Measurements from ENCODE around the gene NTRK3. TPM values are rescaled to one million over a fixed set of nuclear protein-coding genes. Genes with fewer than 3 reads are reported as not detected.

The NTRK3 gene
- total and polyA plus RNA-seq, 8 donors, result 0.13 to 1.1 (median 0.60) TPM

DNA sequence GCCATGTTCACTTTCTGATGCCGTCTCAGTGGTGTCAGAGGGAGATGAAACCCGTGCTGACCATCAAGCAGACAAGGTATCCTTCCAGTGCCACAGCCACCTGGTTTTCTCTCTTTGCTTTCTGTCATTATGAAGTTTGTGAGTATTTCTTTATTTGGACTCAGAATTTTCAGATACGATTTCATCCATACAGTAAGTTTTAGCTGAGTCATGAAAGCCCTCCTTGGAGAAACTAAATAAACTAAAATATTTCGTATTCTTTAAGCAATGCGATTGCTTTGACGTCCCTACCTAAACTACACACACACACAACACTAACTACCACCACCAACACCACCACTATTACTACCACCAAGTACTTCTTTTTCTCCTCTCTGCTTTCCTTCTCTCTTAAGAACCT lies 350.1 kb downstream of the NTRK3 start:
- no peak for ATAC-seq
- Histone ChIP-seq H3K9me3 (no peaks in the 10 kb centered on the region), H3K27me3 (no peaks in the 10 kb centered on the region), H3K4me3 (no peak overlapping the region), H3K27ac (no peak overlapping the region), H3K4me1 (no peaks in the 10 kb centered on the region), H3K36me3 (no peaks in the 10 kb centered on the region)
- TF ChIP-seq, protein P1, sequence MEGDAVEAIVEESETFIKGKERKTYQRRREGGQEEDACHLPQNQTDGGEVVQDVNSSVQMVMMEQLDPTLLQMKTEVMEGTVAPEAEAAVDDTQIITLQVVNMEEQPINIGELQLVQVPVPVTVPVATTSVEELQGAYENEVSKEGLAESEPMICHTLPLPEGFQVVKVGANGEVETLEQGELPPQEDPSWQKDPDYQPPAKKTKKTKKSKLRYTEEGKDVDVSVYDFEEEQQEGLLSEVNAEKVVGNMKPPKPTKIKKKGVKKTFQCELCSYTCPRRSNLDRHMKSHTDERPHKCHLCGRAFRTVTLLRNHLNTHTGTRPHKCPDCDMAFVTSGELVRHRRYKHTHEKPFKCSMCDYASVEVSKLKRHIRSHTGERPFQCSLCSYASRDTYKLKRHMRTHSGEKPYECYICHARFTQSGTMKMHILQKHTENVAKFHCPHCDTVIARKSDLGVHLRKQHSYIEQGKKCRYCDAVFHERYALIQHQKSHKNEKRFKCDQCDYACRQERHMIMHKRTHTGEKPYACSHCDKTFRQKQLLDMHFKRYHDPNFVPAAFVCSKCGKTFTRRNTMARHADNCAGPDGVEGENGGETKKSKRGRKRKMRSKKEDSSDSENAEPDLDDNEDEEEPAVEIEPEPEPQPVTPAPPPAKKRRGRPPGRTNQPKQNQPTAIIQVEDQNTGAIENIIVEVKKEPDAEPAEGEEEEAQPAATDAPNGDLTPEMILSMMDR (IDR thresholded peaks at IDR 0.05), result no peak
- intact Hi-C loops (cut with DNase I), result no loop called here
- 44 to 58% methylated on average over 6 of the region's 6 CpGs for WGBS, 2 donors
- DNase-seq, result no peak
- no peak for FAIRE-seq

DNA sequence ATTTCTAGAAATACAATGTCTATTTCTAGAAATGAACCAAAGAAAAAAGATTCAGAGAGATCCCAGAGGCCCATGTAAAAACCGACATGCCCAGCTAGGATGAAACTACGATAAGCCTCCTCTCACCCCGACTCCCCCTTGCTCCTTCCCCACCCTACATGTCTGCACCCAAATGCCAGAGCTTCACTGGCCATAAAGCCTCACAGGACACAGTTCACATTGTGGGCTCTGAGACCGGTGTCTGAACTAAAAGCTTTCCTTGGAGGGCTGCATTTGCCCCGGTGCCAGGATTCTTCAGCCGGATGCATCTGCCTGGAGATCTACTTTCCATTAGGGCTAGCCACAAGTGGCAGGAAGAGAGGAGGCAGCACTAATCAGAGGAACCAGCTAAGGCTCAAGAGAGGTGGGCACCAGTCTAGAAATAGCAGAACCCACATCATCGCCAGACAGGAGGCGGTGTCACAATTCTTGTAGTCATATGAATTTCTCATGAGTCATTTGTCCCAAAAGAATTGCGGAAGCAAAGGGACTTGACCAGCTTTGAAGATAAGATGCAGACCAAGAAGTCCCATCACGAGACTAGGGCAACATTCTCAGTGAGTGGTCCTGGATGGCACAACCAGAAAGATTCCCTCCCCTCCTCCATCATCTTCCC lies 353.6 kb downstream of the NTRK3 start:
- no peaks in the 10 kb centered on the region for H3K9me3 ChIP-seq
- intact Hi-C loops (cut with DNase I), result no loop called here
- ATAC-seq, result peak in 1 of 4 donors; percentile 48
- no peaks in the 10 kb centered on the region for H3K36me3 ChIP-seq
- WGBS, 2 donors, result 60 to 75% methylated on average over 10 of the region's 10 CpGs
- TF ChIP-seq, protein P1 (IDR thresholded peaks at IDR 0.05), result no peak
- no peak overlapping the region for H3K4me3 ChIP-seq
- no peak overlapping the region for H3K27ac ChIP-seq
- H3K4me1 ChIP-seq, result no peaks in the 10 kb centered on the region
- H3K27me3 ChIP-seq, result no peaks in the 10 kb centered on the region
- DNase-seq, result no peak
- no peak for FAIRE-seq

DNA sequence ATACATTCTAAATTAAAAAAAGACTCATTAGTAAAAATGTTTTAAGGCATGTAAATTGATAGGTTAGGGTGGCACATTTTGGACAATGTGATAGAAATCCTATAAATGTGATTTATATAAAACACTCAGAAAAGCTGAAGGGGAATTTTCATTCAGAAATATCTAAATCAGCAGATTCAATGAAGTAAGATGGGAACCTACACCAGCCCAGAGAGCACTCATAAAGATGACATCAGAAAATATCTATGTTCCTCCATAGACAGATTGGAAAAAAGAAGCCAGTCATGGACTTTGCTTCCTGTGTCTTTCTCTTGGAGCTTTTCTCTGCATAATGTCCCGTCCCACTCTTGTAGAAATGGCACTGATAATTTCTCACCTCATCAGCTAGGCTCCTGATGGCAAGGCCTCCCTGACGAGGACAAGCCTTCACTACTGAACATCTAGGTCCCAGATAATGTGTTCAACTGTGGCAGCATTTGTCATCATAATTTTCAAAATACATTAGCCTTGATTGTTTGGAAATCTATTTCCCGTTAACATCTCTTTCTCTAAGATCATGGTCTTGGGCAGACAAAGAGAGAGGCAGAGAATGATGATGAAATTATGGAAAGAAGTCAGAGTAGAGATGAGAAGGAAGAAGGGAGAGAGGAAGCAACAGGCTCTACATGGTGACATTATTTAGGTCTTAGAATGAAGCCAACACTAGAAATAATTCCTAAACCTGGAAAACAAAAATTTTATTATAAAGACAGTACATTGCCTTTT lies 354.4 kb downstream of the NTRK3 start:
- H3K27ac ChIP-seq, result no peak overlapping the region
- no peak overlapping the region for H3K4me3 ChIP-seq
- FAIRE-seq (no peak), ATAC-seq (no peak), DNase-seq (no peak)
- H3K4me1 ChIP-seq, result no peaks in the 10 kb centered on the region
- TF ChIP-seq, protein P1 (IDR thresholded peaks at IDR 0.05), result no peak
- no peaks in the 10 kb centered on the region for H3K27me3 ChIP-seq
- no peaks in the 10 kb centered on the region for H3K9me3 ChIP-seq
- intact Hi-C loops (cut with DNase I), result no loop called here
- 32 to 34% methylated on average over 3 of the region's 3 CpGs for WGBS, 2 donors
- H3K36me3 ChIP-seq, result no peaks in the 10 kb centered on the region

DNA sequence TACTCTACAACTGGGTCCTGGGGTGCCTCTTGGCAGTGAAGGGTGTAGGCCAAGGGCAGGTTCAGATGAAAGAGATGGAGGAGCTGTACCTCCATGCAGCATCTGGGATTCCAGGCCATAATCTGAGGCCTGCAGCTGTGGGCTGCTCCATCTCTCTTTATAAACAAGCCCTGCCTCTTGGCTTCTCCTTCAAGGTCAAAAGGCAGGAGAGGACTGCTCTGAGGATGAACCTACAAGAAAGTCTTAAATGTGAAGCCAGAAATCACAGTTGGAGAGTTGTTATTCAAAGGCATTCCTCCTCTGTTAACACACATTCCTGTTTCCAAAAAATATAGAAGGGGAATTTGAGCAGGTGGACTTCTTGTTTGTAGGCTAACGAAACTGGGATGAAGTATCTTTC lies 355.5 kb downstream of the NTRK3 start:
- no peak overlapping the region for H3K4me3 ChIP-seq
- no peak overlapping the region for H3K27ac ChIP-seq
- no peak for FAIRE-seq
- no peaks in the 10 kb centered on the region for H3K4me1 ChIP-seq
- 20 to 26% methylated on average over 1 of the region's 1 CpG for WGBS, 2 donors
- intact Hi-C loops (cut with DNase I), result no loop called here
- no peaks in the 10 kb centered on the region for H3K36me3 ChIP-seq
- DNase-seq, result no peak
- H3K27me3 ChIP-seq, result no peaks in the 10 kb centered on the region
- no peaks in the 10 kb centered on the region for H3K9me3 ChIP-seq
- TF ChIP-seq, protein P1 (IDR thresholded peaks at IDR 0.05), result no peak
- ATAC-seq, result no peak

DNA sequence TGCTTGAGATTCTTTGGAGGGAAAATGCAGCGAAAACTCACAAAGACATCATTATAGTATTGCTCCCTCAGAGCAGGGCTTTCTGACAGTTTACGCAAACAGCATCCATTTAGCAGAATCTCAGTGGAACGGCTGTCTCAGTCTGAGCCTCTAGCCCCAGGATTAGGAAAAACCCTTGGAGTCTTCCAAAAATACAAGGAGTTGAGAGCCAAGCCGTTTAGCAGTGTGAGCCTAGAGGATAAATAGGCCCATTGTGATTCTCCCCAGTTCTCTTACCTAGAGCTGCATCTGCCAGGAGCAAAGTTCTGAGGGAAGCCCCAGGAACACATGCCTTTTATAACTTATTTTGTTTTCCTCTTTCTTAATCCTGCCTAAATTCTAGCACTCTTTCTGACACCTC lies 359.6 kb downstream of the NTRK3 start:
- no peaks in the 10 kb centered on the region for H3K4me1 ChIP-seq
- H3K9me3 ChIP-seq, result no peaks in the 10 kb centered on the region
- 50 to 61% methylated on average over 4 of the region's 4 CpGs for WGBS, 2 donors
- ATAC-seq (no peak), DNase-seq (no peak), FAIRE-seq (no peak)
- H3K4me3 ChIP-seq, result no peak overlapping the region
- TF ChIP-seq, protein P1 (IDR thresholded peaks at IDR 0.05), result no peak
- H3K27me3 ChIP-seq, result peaks cover 0 to 5% (median 0%) of the 10 kb centered on the region in 4 donors
- no peak overlapping the region for H3K27ac ChIP-seq
- H3K36me3 ChIP-seq, result no peaks in the 10 kb centered on the region
- intact Hi-C loops (cut with DNase I), result no loop called here
